Non-pigmented ciliary epithelial cell (primary cell): Measurements from ENCODE around the gene FBXO15.
A peak's percentile ranks its signal among the peaks of the same experiment; 100 is the strongest.

ENCODE experiments used
- DNase-seq: peaks from one replicate; pipeline ENCODE4 v3.0.0-alpha.2; 2010; ENCODE audit warnings: low read depth

The FBXO15 gene

GRCh38 chr18:74147779-74148542 lies at the start of gene FBXO15, which contains the start of gene TIMM21:
Gene FBXO15, minus strand, starts transcription at chr18:74147834. Its CDS starts 49 bp downstream, at chr18:74147785.
Gene TIMM21, plus strand, starts transcription at chr18:74148523. Its CDS starts 286 bp downstream, at chr18:74148809.
- DNase-seq: peak; percentile 89

GRCh38 chr18:74196220-74197119 lies 48.8 kb upstream of the FBXO15 start:
- DNase-seq: no peak

- no peak for DNase-seq
Observed at GRCh38 chr18:74194691-74195090, 47.1 kb upstream of the FBXO15 start.

GRCh38 chr18:74191577-74191976 lies 43.9 kb upstream of the FBXO15 start:
- no peak for DNase-seq

- DNase-seq: no peak
Observed at GRCh38 chr18:74190086-74190485, 42.5 kb upstream of the FBXO15 start.

- no peak for DNase-seq
Observed at GRCh38 chr18:74186661-74187060, 39.0 kb upstream of the FBXO15 start.

- DNase-seq: no peak
Observed at GRCh38 chr18:74185860-74186259, 38.2 kb upstream of the FBXO15 start.

- DNase-seq: no peak
Observed at GRCh38 chr18:74184875-74185274, 37.2 kb upstream of the FBXO15 start.

- no peak for DNase-seq
Observed at GRCh38 chr18:74183130-74183529, 35.5 kb upstream of the FBXO15 start.

- DNase-seq: no peak
Observed at GRCh38 chr18:74182335-74182734, 34.7 kb upstream of the FBXO15 start.

- DNase-seq: no peak
Observed at GRCh38 chr18:74179623-74180199, 32.1 kb upstream of the FBXO15 start.

- no peak for DNase-seq
Observed at GRCh38 chr18:74178884-74179283, 31.2 kb upstream of the FBXO15 start.

GRCh38 chr18:74175658-74176057 lies 28.0 kb upstream of the FBXO15 start:
- no peak for DNase-seq

- no peak for DNase-seq
Observed at GRCh38 chr18:74173434-74173750, 25.8 kb upstream of the FBXO15 start.

- no peak for DNase-seq
Observed at GRCh38 chr18:74172697-74173433, 25.2 kb upstream of the FBXO15 start.

GRCh38 chr18:74171910-74172606 lies 24.4 kb upstream of the FBXO15 start:
- no peak for DNase-seq

GRCh38 chr18:74166386-74166785 lies 18.8 kb upstream of the FBXO15 start:
- DNase-seq: no peak

GRCh38 chr18:74163019-74163660 lies 15.5 kb upstream of the FBXO15 start:
- DNase-seq: no peak

GRCh38 chr18:74155276-74155675 lies 7.6 kb upstream of the FBXO15 start:
- DNase-seq: no peak

GRCh38 chr18:74154716-74155115 lies 7.1 kb upstream of the FBXO15 start:
- DNase-seq: no peak

GRCh38 chr18:74153793-74154192 lies 6.2 kb upstream of the FBXO15 start:
- DNase-seq: no peak
